ENCODE measurements around the gene GPX2. TPM values are rescaled to one million over a fixed set of nuclear protein-coding genes. Genes with fewer than 3 reads are reported as not detected.

The GPX2 gene
- polyA plus RNA-seq, 6 donors from 2014 or later, result not detected

- no peak for ATAC-seq (ENCODE audit: low read depth in 2 of 2)
- Mint-ChIP-seq H3K27me3 (no peaks in the 10 kb centered on the region), H3K27ac (peak overlapping the region in 3 of 6 donors; percentile 50 to 81 (median 62)), H3K9me3 (no peaks in the 10 kb centered on the region), H3K36me3 (peaks cover 6 to 42% of the 10 kb centered on the region in 2 donors), H3K4me3 (no peak overlapping the region), H3K4me1 (peaks cover 34 to 40% (median 36%) of the 10 kb centered on the region in 3 donors)
- no peak for DNase-seq
Measured at GRCh38 chr14:64944041-64944440, 1.5 kb upstream of the GPX2 start.

DNA sequence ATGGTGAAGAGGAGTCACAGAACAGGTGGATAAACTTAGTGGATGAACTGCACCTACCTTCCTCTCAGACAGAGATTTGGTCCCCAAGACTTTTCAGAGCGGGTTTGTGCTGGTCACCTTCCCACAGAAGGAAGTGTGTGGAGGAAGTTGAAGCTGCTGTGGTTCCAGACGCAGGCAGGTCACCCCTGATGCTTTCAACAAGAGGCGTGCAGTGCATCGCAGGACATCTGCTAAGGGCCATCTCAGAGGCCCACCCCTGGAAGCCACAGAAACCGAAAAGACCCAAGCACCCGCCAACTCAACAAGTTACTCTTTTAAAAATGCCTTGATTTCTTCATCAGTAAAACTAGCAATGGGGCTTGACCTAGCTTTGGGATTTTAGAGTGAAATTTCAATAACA, 1.0 kb upstream of the GPX2 start:
- peak overlapping the region in 1 of 8 donors; percentile 63 for H3K4me3 Mint-ChIP-seq
- H3K27me3 Mint-ChIP-seq, result no peaks in the 10 kb centered on the region
- DNase-seq (no peak), ATAC-seq (ENCODE audit: low read depth in 2 of 2) (no peak)
- no peaks in the 10 kb centered on the region for H3K9me3 Mint-ChIP-seq
- peaks cover 29 to 40% (median 36%) of the 10 kb centered on the region in 3 donors for H3K4me1 Mint-ChIP-seq
- peaks cover 6 to 42% of the 10 kb centered on the region in 2 donors for H3K36me3 Mint-ChIP-seq
- peak overlapping the region; percentile 39 to 81 (median 78) for H3K27ac Mint-ChIP-seq

DNA sequence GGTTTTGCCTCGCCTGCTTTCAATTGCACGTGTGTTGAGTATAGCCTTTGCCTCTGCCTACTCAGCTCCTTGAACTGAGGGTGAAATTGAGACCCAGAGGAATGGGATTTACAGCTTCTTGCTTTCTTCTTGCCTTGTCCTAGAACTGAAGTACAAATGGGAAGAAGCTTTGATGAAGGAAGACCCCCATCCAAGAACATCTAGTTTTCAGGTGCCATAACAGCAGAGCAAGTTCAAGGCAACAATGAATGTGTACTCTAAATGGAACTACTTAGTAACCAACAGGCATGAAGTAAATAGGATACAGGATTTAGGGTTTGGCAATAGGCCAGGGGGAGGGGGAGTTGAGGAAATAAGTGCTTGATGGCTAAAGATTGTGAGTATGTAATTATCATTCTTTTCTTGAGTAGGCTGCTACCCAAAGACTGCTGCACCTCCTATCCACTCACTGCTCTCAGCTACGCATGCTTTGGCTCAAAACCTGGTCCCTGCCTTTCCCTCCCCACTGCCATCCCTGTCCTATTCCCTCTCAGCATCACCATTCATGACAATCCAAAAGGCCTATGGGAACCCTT, 2.1 kb downstream of the GPX2 start:
- no peak for ATAC-seq (ENCODE audit: low read depth in 2 of 2)
- no peaks in the 10 kb centered on the region for H3K9me3 Mint-ChIP-seq
- H3K27ac Mint-ChIP-seq, result peak overlapping the region in 5 of 6 donors; percentile 31 to 64 (median 61)
- no peak overlapping the region for H3K4me3 Mint-ChIP-seq
- peaks cover 0 to 16% of the 10 kb centered on the region in 2 donors for H3K36me3 Mint-ChIP-seq
- no peaks in the 10 kb centered on the region for H3K27me3 Mint-ChIP-seq
- no peak for DNase-seq
- peaks cover 35 to 42% (median 41%) of the 10 kb centered on the region in 3 donors for H3K4me1 Mint-ChIP-seq

GRCh38 chr14:64939817-64940190, 2.7 kb downstream of the GPX2 start:
- H3K36me3 Mint-ChIP-seq, result peaks cover 0 to 12% of the 10 kb centered on the region in 2 donors
- DNase-seq, result no peak
- no peak overlapping the region for H3K4me3 Mint-ChIP-seq
- H3K27ac Mint-ChIP-seq, result peak overlapping the region in 3 of 6 donors; percentile 62 to 82 (median 70)
- ATAC-seq (ENCODE audit: low read depth in 2 of 2), result no peak
- H3K27me3 Mint-ChIP-seq, result no peaks in the 10 kb centered on the region
- peaks cover 38 to 46% (median 38%) of the 10 kb centered on the region in 3 donors for H3K4me1 Mint-ChIP-seq
- no peaks in the 10 kb centered on the region for H3K9me3 Mint-ChIP-seq

GRCh38 chr14:64938972-64939816, 3.4 kb downstream of the GPX2 start:
- H3K27me3 Mint-ChIP-seq, result no peaks in the 10 kb centered on the region
- H3K9me3 Mint-ChIP-seq, result no peaks in the 10 kb centered on the region
- no peak for ATAC-seq (ENCODE audit: low read depth in 2 of 2)
- H3K4me1 Mint-ChIP-seq, result peaks cover 34 to 41% (median 37%) of the 10 kb centered on the region in 3 donors
- peak overlapping the region in 4 of 6 donors; percentile 55 to 83 (median 69) for H3K27ac Mint-ChIP-seq
- H3K36me3 Mint-ChIP-seq, result peaks cover 6 to 16% of the 10 kb centered on the region in 2 donors
- DNase-seq, result no peak
- H3K4me3 Mint-ChIP-seq, result no peak overlapping the region

GRCh38 chr14:64937821-64938193, 4.7 kb downstream of the GPX2 start:
- DNase-seq, result no peak
- no peaks in the 10 kb centered on the region for H3K9me3 Mint-ChIP-seq
- H3K4me1 Mint-ChIP-seq, result peaks cover 21 to 27% (median 23%) of the 10 kb centered on the region in 3 donors
- peaks cover 6 to 20% of the 10 kb centered on the region in 2 donors for H3K36me3 Mint-ChIP-seq
- H3K4me3 Mint-ChIP-seq, result no peak overlapping the region
- H3K27me3 Mint-ChIP-seq, result no peaks in the 10 kb centered on the region
- ATAC-seq (ENCODE audit: low read depth in 2 of 2), result no peak
- peak overlapping the region in 2 of 6 donors; percentile 48 to 49 for H3K27ac Mint-ChIP-seq

- no peak for ATAC-seq (ENCODE audit: low read depth in 2 of 2)
- H3K36me3 Mint-ChIP-seq, result peaks cover 8 to 20% of the 10 kb centered on the region in 2 donors
- no peak overlapping the region for H3K4me3 Mint-ChIP-seq
- no peaks in the 10 kb centered on the region for H3K9me3 Mint-ChIP-seq
- no peak for DNase-seq
- peak overlapping the region in 2 of 6 donors; percentile 49 to 72 for H3K27ac Mint-ChIP-seq
- H3K27me3 Mint-ChIP-seq, result no peaks in the 10 kb centered on the region
- H3K4me1 Mint-ChIP-seq, result peaks cover 20 to 22% (median 21%) of the 10 kb centered on the region in 3 donors
Measured at GRCh38 chr14:64937171-64937820, 5.2 kb downstream of the GPX2 start.

DNA sequence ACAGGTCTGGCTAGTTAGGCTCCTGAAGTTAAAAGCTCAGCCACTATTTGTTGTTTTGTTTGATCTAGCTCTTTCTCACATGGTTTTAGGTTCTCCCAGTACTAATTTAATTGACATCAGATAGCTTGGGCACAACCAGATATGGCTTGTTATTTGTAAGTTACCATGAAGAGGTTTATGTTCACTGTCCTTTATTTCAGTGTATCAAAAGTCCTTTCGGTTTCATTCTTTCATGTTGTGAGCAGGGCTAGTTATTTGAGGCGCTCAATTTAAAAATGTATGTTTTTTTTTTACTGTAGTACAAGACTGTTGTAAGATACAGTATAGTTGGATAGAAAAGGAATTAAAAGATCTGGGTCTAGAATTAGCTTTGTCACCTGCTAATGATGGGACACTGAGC, 7.0 kb downstream of the GPX2 start:
- Mint-ChIP-seq H3K27me3 (no peaks in the 10 kb centered on the region), H3K27ac (peak overlapping the region in 4 of 6 donors; percentile 9 to 39 (median 26)), H3K9me3 (no peaks in the 10 kb centered on the region), H3K4me1 (peaks cover 17 to 24% (median 22%) of the 10 kb centered on the region in 3 donors), H3K36me3 (peaks cover 11 to 15% of the 10 kb centered on the region in 2 donors), H3K4me3 (no peak overlapping the region)
- DNase-seq, result no peak
- no peak for ATAC-seq (ENCODE audit: low read depth in 2 of 2)

GRCh38 chr14:64934338-64934929, 8.1 kb downstream of the GPX2 start:
- DNase-seq (no peak), ATAC-seq (ENCODE audit: low read depth in 2 of 2) (no peak)
- Mint-ChIP-seq H3K4me3 (no peak overlapping the region), H3K4me1 (peaks cover 17 to 20% (median 17%) of the 10 kb centered on the region in 3 donors), H3K27me3 (no peaks in the 10 kb centered on the region), H3K9me3 (no peaks in the 10 kb centered on the region), H3K36me3 (peaks cover 8 to 11% of the 10 kb centered on the region in 2 donors), H3K27ac (peak overlapping the region in 4 of 6 donors; percentile 20 to 63 (median 36))

- Mint-ChIP-seq H3K27me3 (no peaks in the 10 kb centered on the region), H3K36me3 (peaks cover 8 to 11% of the 10 kb centered on the region in 2 donors), H3K27ac (peak overlapping the region in 1 of 6 donors; percentile 7), H3K4me1 (peaks cover 10 to 19% (median 13%) of the 10 kb centered on the region in 3 donors), H3K4me3 (no peak overlapping the region), H3K9me3 (no peaks in the 10 kb centered on the region)
- no peak for DNase-seq
- ATAC-seq (ENCODE audit: low read depth in 2 of 2), result no peak
Measured at GRCh38 chr14:64932231-64932630, 10.3 kb downstream of the GPX2 start.

DNA sequence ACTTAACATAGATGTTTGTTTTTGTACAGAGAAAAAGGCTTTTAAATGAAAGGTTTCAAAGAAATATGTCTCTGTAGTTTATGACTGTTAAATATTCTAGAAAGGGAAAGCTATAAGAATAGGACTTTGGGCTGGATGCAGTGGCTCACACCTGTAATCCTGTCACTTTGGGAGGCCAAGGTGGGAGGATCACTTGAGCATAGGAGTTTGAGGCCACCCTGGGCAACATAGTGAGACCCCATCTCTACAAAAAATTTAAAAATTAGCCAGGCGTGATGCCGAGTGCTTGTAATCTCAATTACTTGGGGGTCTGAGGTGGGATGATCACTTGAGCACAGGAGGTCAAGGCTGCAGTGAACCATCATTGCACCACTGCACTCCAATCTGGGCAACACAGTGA, 11.4 kb downstream of the GPX2 start:
- no peak for ATAC-seq (ENCODE audit: low read depth in 2 of 2)
- H3K9me3 Mint-ChIP-seq, result no peaks in the 10 kb centered on the region
- DNase-seq, result no peak
- no peak overlapping the region for H3K27ac Mint-ChIP-seq
- H3K36me3 Mint-ChIP-seq, result peaks cover 8 to 16% of the 10 kb centered on the region in 2 donors
- no peaks in the 10 kb centered on the region for H3K27me3 Mint-ChIP-seq
- peaks cover 12 to 23% (median 18%) of the 10 kb centered on the region in 3 donors for H3K4me1 Mint-ChIP-seq
- H3K4me3 Mint-ChIP-seq, result no peak overlapping the region

DNA sequence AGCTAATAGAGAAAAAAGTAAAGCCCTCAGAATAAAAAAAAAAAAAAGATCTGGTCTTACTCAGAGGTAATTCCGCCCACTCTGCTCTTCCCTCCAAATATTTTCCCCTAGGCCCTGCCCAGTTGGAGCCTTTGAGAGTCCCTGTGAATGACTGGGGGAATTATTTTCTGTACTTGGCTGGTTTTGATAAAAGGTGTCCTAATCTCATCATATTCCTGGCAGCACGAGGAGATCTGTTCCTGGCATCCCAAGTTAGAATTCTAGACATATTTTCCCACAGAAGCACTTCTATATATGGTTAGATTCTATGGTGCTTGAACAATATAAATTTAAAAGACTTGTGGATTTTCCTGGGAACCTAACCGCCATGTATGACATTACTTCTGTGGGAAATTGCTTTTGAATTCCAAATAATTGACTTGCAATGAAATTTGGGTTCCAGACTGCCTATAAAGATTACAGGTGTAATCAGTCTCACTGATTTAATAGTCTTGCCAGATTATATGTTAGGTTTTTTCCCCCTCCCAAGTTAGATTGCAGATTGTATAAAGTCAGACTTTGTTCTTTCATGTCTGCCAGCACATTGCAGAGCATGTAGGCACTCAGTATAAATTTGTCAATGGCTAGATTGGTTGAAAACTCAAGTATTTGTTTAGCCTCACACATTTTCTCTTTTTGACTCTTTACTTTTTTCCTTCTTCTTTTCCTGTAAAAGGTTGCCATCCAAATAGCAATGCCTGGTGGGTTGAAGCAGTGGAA, 12.3 kb downstream of the GPX2 start:
- Mint-ChIP-seq H3K27ac (peak overlapping the region in 3 of 6 donors; percentile 38 to 85 (median 39)), H3K4me1 (peaks cover 9 to 21% (median 14%) of the 10 kb centered on the region in 3 donors), H3K27me3 (no peaks in the 10 kb centered on the region), H3K36me3 (peaks cover 8 to 16% of the 10 kb centered on the region in 2 donors), H3K4me3 (peak overlapping the region in 1 of 8 donors; percentile 18), H3K9me3 (no peaks in the 10 kb centered on the region)
- no peak for ATAC-seq (ENCODE audit: low read depth in 2 of 2)
- DNase-seq, result no peak
